BLaER1 treated with 17β-estradiol and CSF1 and Interleukin-3, amounts not matched to agents 10 nM and 100 nM (cell line): Measurements from ENCODE around the gene MEGF6.

Source experiments
- H3K27ac ChIP-seq, 11 experiments: shearing (Covaris generic); formaldehyde crosslinking; 2 replicates each; pipeline ENCODE4 v1.8.1; 2022
- H3K27me3 ChIP-seq, 11 experiments: shearing (Covaris generic); formaldehyde crosslinking; 2 replicates each; pipeline ENCODE4 v1.8.1; 2022
- H3K36me3 ChIP-seq, 11 experiments: shearing (Covaris generic); formaldehyde crosslinking; 2 replicates each; pipeline ENCODE4 v1.8.1; 2022
- H3K4me1 ChIP-seq, 10 experiments: shearing (Covaris generic); formaldehyde crosslinking; 2 replicates each; pipeline ENCODE4 v1.8.1; 2022
- H3K4me2 ChIP-seq, 11 experiments: shearing (Covaris generic); formaldehyde crosslinking; 2 replicates each; pipeline ENCODE4 v1.8.1; 2022
- H3K4me3 ChIP-seq, 10 experiments: shearing (Covaris generic); formaldehyde crosslinking; 2 replicates each; pipeline ENCODE4 v1.8.1; 2022
- H3K9ac ChIP-seq, 11 experiments: shearing (Covaris generic); formaldehyde crosslinking; 2 replicates each; pipeline ENCODE4 v1.8.1; 2022
- H3K9me3 ChIP-seq, 11 experiments: shearing (Covaris generic); formaldehyde crosslinking; replicated peaks in 1 of 11; 2 replicates each; pipeline ENCODE4 v1.8.1; 2022
- H4K20me1 ChIP-seq, 11 experiments: shearing (Covaris generic); formaldehyde crosslinking; 2 replicates each; pipeline ENCODE4 v1.8.1; 2022
- Cebpa-rat ChIP-seq, 11 experiments: shearing (Covaris generic); IDR thresholded peaks; 2 replicates each; pipeline ENCODE4 v1.8.1; 2022

Gene MEGF6

DNA sequence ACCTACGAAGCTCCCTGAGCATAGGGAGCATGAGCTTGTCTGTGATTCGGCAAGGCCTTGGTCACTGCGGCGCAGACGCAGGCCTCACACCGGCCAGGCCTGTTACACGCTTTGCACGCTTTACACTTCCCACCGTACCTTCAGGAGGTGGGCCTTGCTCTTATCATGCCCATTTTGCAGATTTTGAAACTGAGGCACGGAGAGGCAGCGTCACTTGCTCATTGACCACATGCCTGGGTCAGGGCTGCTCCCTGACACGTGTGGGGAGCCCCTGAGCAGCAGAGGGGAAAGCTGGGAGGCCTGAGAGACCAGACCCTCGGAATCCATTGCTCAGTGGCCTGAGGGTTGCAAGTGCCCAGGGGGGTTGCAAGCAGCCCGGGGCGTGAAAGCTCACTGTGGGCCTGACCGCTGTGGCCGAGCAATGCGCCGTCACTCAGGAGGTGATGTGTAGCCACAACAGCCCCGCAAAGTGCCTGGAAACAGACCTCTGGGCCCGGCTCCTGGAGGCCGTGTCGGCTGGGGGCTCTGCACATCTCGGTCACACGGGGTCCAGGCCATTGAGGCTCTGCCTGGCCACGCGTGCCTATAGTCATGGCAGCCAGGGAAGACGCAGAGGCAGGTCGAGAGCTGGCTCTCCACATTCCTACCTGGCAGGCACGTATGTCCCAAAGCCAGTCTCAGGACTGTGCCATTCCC is 149.9 kb downstream of the MEGF6 start:
- Histone ChIP-seq H3K27me3 (peaks cover 0 to 4% (median 0%) of the 10 kb centered on the region in 11 experiments; a peak in 2 of 22 replicates), H3K36me3 (no peaks in the 10 kb centered on the region), H3K9ac (no peak overlapping the region; a peak in 1 of 22 replicates), H4K20me1 (peaks cover 0 to 18% (median 2%) of the 10 kb centered on the region in 11 experiments; a peak in 11 of 22 replicates), H3K4me3 (no peak overlapping the region), H3K27ac (no peak overlapping the region), H3K9me3 (no peaks in the 10 kb centered on the region), H3K4me2 (peak overlapping the region in 5 of 11 experiments; percentile 49 to 89 (median 75); a peak in 9 of 22 replicates), H3K4me1 (peaks cover 55 to 73% (median 69%) of the 10 kb centered on the region in 10 experiments)
- no peak for TF ChIP-seq Cebpa-rat (IDR thresholded peaks at IDR 0.05)

DNA sequence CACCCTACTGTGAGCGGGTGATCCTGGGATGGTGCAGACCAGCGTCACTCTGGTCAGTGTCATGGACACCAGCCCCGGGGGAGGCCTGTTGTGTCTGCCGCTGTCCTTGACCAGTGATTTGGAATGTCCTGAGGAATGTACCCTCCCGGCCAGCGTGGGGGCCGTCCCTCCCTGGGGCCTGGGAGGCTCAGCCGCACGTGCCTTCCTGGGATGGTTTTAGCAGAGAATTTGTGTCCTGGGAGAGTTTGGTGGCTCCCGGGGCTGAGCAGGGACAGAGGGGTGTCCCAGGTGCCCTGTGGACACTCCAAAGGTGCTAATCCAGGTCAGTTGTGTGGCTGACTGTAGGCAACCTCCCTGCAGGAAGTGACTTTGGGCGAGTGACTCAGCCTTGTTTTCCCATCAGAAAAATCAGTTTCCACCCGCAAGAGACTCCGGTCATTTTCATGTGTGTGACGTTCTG is 150.6 kb downstream of the MEGF6 start:
- H3K9ac ChIP-seq: no peak overlapping the region; a peak in 2 of 22 replicates
- TF ChIP-seq Cebpa-rat (IDR thresholded peaks at IDR 0.05): no peak
- no peaks in the 10 kb centered on the region for H3K9me3 ChIP-seq
- H3K4me2 ChIP-seq: peak overlapping the region in 7 of 11 experiments; percentile 41 to 89 (median 75); a peak in 11 of 22 replicates
- no peak overlapping the region for H3K4me3 ChIP-seq
- no peak overlapping the region for H3K27ac ChIP-seq
- no peaks in the 10 kb centered on the region for H3K36me3 ChIP-seq
- H4K20me1 ChIP-seq: peaks cover 0 to 17% (median 0%) of the 10 kb centered on the region in 11 experiments; a peak in 9 of 22 replicates
- peaks cover 48 to 73% (median 69%) of the 10 kb centered on the region in 10 experiments for H3K4me1 ChIP-seq
- 0 out of 22 replicates have a peak, but pooled peaks cover 0 to 4% (median 0%) of the 10 kb centered on the region in 11 experiments for H3K27me3 ChIP-seq

- Histone ChIP-seq H3K27ac (peak overlapping the region in 1 of 11 experiments; percentile 7; a peak in 1 of 22 replicates), H3K9ac (peak overlapping the region in 5 of 11 experiments; percentile 15 to 44 (median 34); a peak in 5 of 22 replicates), H3K36me3 (no peaks in the 10 kb centered on the region), H3K4me1 (peaks cover 48 to 73% (median 69%) of the 10 kb centered on the region in 10 experiments), H4K20me1 (peaks cover 0 to 23% (median 0%) of the 10 kb centered on the region in 11 experiments; a peak in 9 of 22 replicates), H3K27me3 (0 out of 22 replicates have a peak, but pooled peaks cover 0 to 4% (median 0%) of the 10 kb centered on the region in 11 experiments), H3K4me3 (no peak overlapping the region), H3K4me2 (peak overlapping the region; percentile 27 to 98 (median 75); a peak in 21 of 22 replicates), H3K9me3 (no peaks in the 10 kb centered on the region)
- no peak for TF ChIP-seq Cebpa-rat (IDR thresholded peaks at IDR 0.05)
These were observed 151.2 kb downstream of the MEGF6 start for GRCh38 chr1:3459940-3460671.

- Histone ChIP-seq H3K4me3 (no peak overlapping the region), H3K9me3 (no peaks in the 10 kb centered on the region), H3K27ac (0 out of 22 replicates have a peak overlapping the region, but pooled peaks of 1 of the 11 experiments have one; percentile 7), H3K4me1 (peaks cover 50 to 71% (median 66%) of the 10 kb centered on the region in 10 experiments), H3K27me3 (0 out of 22 replicates have a peak, but pooled peaks cover 0 to 4% (median 0%) of the 10 kb centered on the region in 11 experiments), H3K9ac (peak overlapping the region in 4 of 11 experiments; percentile 16 to 44 (median 32); a peak in 4 of 22 replicates), H3K36me3 (no peaks in the 10 kb centered on the region), H3K4me2 (peak overlapping the region; percentile 56 to 98 (median 84)), H4K20me1 (peaks cover 0 to 23% (median 0%) of the 10 kb centered on the region in 11 experiments; a peak in 9 of 22 replicates)
- no peak for TF ChIP-seq Cebpa-rat (IDR thresholded peaks at IDR 0.05)
These were observed 152.0 kb downstream of the MEGF6 start for GRCh38 chr1:3459051-3459908.

DNA sequence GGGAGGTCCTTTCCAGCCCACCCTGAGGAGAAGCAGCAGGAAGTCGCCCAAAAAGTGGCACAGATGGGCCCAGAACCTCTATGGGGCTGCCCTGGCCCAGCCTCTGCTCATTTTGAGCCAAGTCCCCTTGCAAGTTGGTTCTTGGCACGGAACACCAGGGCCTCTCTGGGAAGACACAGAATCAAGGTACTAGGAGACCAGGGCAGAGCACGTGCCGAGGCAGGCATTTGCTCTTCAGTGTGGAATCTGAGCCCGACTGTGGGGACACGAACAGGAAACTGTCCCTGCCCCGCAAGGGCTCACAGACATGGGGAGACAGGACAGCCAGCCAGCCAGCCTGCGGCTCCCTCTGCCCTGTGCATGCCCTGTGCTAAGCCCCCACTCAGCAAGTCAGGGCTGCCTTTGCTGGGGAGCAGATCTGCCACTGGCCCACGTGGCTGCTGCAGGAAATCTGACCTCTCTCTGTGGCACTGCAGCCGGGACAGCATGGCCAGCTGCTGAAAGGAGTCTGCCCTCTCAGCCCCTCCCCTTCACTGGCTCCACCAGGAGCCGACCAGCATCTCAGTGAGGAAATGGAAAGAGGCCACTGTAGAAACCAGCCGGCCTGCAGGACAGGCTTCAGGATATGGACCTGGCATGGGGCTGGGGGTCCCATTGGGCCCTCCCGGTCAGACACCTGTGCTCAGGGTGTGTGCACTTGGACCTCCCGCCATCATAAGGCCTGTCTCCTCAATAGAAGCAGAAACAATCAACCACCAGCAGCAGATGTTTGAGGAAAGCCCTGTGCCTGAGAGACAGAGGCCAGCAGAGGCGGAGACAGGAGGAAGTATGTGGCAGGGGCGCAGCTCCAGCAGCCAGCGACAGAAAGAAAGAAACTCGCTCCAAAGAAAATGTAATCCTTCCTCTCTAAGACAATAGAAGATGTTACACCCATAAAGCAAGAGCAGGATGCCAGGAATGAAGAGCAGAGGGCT is 153.1 kb downstream of the MEGF6 start:
- Histone ChIP-seq H4K20me1 (peaks cover 0 to 33% (median 10%) of the 10 kb centered on the region in 11 experiments; a peak in 12 of 22 replicates), H3K4me3 (no peak overlapping the region), H3K9ac (peak overlapping the region in 4 of 11 experiments; percentile 13 to 19 (median 16); a peak in 4 of 22 replicates), H3K27ac (peak overlapping the region in 2 of 11 experiments; percentile 0 to 22; a peak in 2 of 22 replicates), H3K4me1 (peaks cover 50 to 79% (median 72%) of the 10 kb centered on the region in 10 experiments), H3K4me2 (peak overlapping the region; percentile 56 to 98 (median 84)), H3K36me3 (no peaks in the 10 kb centered on the region), H3K9me3 (no peaks in the 10 kb centered on the region), H3K27me3 (peaks cover 0 to 11% (median 7%) of the 10 kb centered on the region in 11 experiments; a peak in 8 of 22 replicates)
- TF ChIP-seq Cebpa-rat (IDR thresholded peaks at IDR 0.05): no peak

GRCh38 chr1:3456964-3457909 is 154.1 kb downstream of the MEGF6 start:
- Histone ChIP-seq H3K36me3 (no peaks in the 10 kb centered on the region), H3K4me2 (peak overlapping the region; percentile 56 to 98 (median 84)), H3K4me1 (peaks cover 50 to 84% (median 74%) of the 10 kb centered on the region in 10 experiments), H4K20me1 (peaks cover 0 to 37% (median 11%) of the 10 kb centered on the region in 11 experiments; a peak in 12 of 22 replicates), H3K4me3 (no peak overlapping the region), H3K27me3 (peaks cover 0 to 11% (median 7%) of the 10 kb centered on the region in 11 experiments; a peak in 8 of 22 replicates), H3K9me3 (no peaks in the 10 kb centered on the region), H3K9ac (0 out of 22 replicates have a peak overlapping the region, but pooled peaks of 2 of the 11 experiments have one; percentile 11 to 13), H3K27ac (no peak overlapping the region)
- no peak for TF ChIP-seq Cebpa-rat (IDR thresholded peaks at IDR 0.05)
